Body of pancreas (tissue), 4 donors: ENCODE results near the gene CLUH. TPM values are rescaled to one million over a fixed set of nuclear protein-coding genes. Genes with fewer than 3 reads are reported as not detected.

ENCODE experiments used
- ATAC-seq: fragments of 150-250 bp; one replicate; pipeline ENCODE4 v1.9.1; 2016
- DNase-seq, 4 donors: peaks; one replicate each; pipeline ENCODE4 v3.0.0-alpha.2; 2019
- H3K27ac ChIP-seq, 4 donors: fragments of 200-600 bp; sonication (generic); 1 replicate in 3 of 4; 2 replicates in 1 of 4; pipeline versions ENCODE4 v1.5.1 to v1.6.1; 2016 to 2019; ENCODE audit warnings: mild to moderate bottlenecking in 1 of 4, mixed read lengths in 1 of 4, moderate library complexity in 1 of 4
- H3K27me3 ChIP-seq, 2 donors: fragments of 200-600 bp; sonication (generic); one replicate each; pipeline ENCODE4 v1.6.0; 2016; ENCODE audit warnings: mild to moderate bottlenecking in 1 of 2
- H3K36me3 ChIP-seq, 2 donors: fragments of 200-600 bp; sonication (generic); replicated peaks in 1 of 2; 2 replicates each; pipeline ENCODE4 v1.5.1; 2016; ENCODE audit warnings: low read depth in 2 of 2; ENCODE audit not compliant: insufficient read depth in 1 of 2
- H3K4me1 ChIP-seq: fragments of 200-600 bp; sonication (generic); one replicate; pipeline ENCODE4 v1.6.0; 2016
- H3K4me3 ChIP-seq, 2 donors: fragments of 200-600 bp; sonication (generic); 1 replicate in 1 of 2; 2 replicates in 1 of 2; pipeline ENCODE4 v1.5.1; 2016 to 2019
- H3K9me3 ChIP-seq, 3 donors: fragments of 200-600 bp; sonication (generic); 1 replicate in 2 of 3; 2 replicates in 1 of 3; pipeline ENCODE4 v1.5.1; 2016
- CTCF ChIP-seq, 7 experiments: fragments of 450-650 bp in 4 of 7; fragments of 200-600 bp in 3 of 7; sonication (generic) in 3 of 7; IDR thresholded peaks; one replicate each; pipeline ENCODE4 v1.5.1; 2016 to 2019; ENCODE audit warnings: antibody characterized with exemption in 7 of 7
- POLR2A ChIP-seq, 3 donors: fragments of 450-650 bp; IDR thresholded peaks; one replicate each; pipeline ENCODE4 v1.6.1; 2016; ENCODE audit warnings: antibody characterized with exemption in 3 of 3, mild to moderate bottlenecking in 2 of 3
- WGBS, 2 donors: methylation state at CpG; one replicate each; pipeline ENCODE4 v1.1.5; 2017; 5-methylcytosine and 5-hydroxymethylcytosine counted together
- intact Hi-C: fragments of 100-400 bp; cut with DNase I; formaldehyde crosslinking; loops from one replicate; pipeline ENCODE4 v1.15.1; 2023
- total RNA-seq, 2 donors: library from RNA; depleted of rRNA; stranded (reverse); fragments of >200 nt; gene quantifications; one replicate each; pipeline ENCODE4 v1.1.0, GENCODE V29; 2016

Gene CLUH
- total RNA-seq, 2 donors from 2014 or later = 53.2 to 167 TPM

GRCh38 chr17:2706911-2707510 is 4.6 kb downstream of the CLUH start:
- Histone ChIP-seq H3K27me3 (no peaks in the 10 kb centered on the region), H3K4me3 (no peak overlapping the region), H3K36me3 (peaks cover 6 to 12% of the 10 kb centered on the region in 2 donors), H3K4me1 (peaks cover 56% of the 10 kb centered on the region), H3K9me3 (no peaks in the 10 kb centered on the region), H3K27ac (peak overlapping the region in 3 of 4 donors; percentile 82 to 93 (median 93))
- intact Hi-C loops = loop anchor here (10.0 kb wide), 1 partner anchor 112 kb away; the partner anchor contains the start of gene PAFAH1B1
- DNase-seq = peak in 1 of 4 donors; percentile 48
- TF ChIP-seq POLR2A (IDR thresholded peaks at IDR 0.05) (no peak), CTCF (IDR thresholded peaks at IDR 0.05) (no peak)
- no peak for ATAC-seq
- 27 to 61% methylated on average over 3 to 21 of the region's 21 CpGs for WGBS, 2 donors

GRCh38 chr17:2705888-2706795 is 5.4 kb downstream of the CLUH start:
- DNase-seq = no peak

GRCh38 chr17:2705263-2705662 is 6.3 kb downstream of the CLUH start:
- H3K9me3 ChIP-seq = no peaks in the 10 kb centered on the region
- no peak overlapping the region for H3K27ac ChIP-seq
- intact Hi-C loops = loop anchor here (10.0 kb wide), 1 partner anchor 110 kb away; the partner anchor contains the start of gene PAFAH1B1
- TF ChIP-seq CTCF (IDR thresholded peaks at IDR 0.05) (no peak), POLR2A (IDR thresholded peaks at IDR 0.05) (no peak)
- peaks cover 47% of the 10 kb centered on the region for H3K4me1 ChIP-seq
- DNase-seq = peak in 1 of 4 donors; percentile 20
- no peak for ATAC-seq
- H3K4me3 ChIP-seq = no peak overlapping the region
- 90% methylated on average over 7 of the region's 7 CpGs for WGBS, 2 donors
- H3K36me3 ChIP-seq = peaks cover 6 to 27% of the 10 kb centered on the region in 2 donors
- H3K27me3 ChIP-seq = no peaks in the 10 kb centered on the region

More at GRCh38 chr17:2705888-2706795, 5.4 kb downstream of the CLUH start:
- no peaks in the 10 kb centered on the region for H3K27me3 ChIP-seq
- H3K27ac ChIP-seq = peak overlapping the region in 1 of 4 donors; percentile 93
- intact Hi-C loops = loop anchor here (10.0 kb wide), 1 partner anchor 111 kb away; the partner anchor contains the start of gene PAFAH1B1
- TF ChIP-seq POLR2A (IDR thresholded peaks at IDR 0.05) (no peak), CTCF (IDR thresholded peaks at IDR 0.05) (no peak)
- peaks cover 53% of the 10 kb centered on the region for H3K4me1 ChIP-seq
- H3K9me3 ChIP-seq = no peaks in the 10 kb centered on the region
- WGBS, 2 donors = 86 to 88% methylated on average over 13 to 25 of the region's 25 CpGs
- no peak overlapping the region for H3K4me3 ChIP-seq
- peaks cover 6 to 20% of the 10 kb centered on the region in 2 donors for H3K36me3 ChIP-seq
- no peak for ATAC-seq

GRCh38 chr17:2704890-2705248 is 6.7 kb downstream of the CLUH start:
- peaks cover 6 to 31% of the 10 kb centered on the region in 2 donors for H3K36me3 ChIP-seq
- no peak for ATAC-seq
- DNase-seq = no peak
- TF ChIP-seq POLR2A (IDR thresholded peaks at IDR 0.05) (no peak), CTCF (IDR thresholded peaks at IDR 0.05) (no peak)
- WGBS, 2 donors = 68 to 71% methylated on average over 4 of the region's 4 CpGs
- no peak overlapping the region for H3K4me3 ChIP-seq
- intact Hi-C loops = loop anchor here (10.0 kb wide), 1 partner anchor 110 kb away; the partner anchor contains the start of gene PAFAH1B1
- H3K27me3 ChIP-seq = no peaks in the 10 kb centered on the region
- H3K27ac ChIP-seq = no peak overlapping the region
- peaks cover 43% of the 10 kb centered on the region for H3K4me1 ChIP-seq
- H3K9me3 ChIP-seq = no peaks in the 10 kb centered on the region
